ENCODE results near the gene MYO15A. TPM values are rescaled to one million over a fixed set of nuclear protein-coding genes. Genes with fewer than 3 reads are reported as not detected.

MYO15A gene
- total RNA-seq, 1 donor from 2014 or later, result 3.3 TPM

- ATAC-seq (no peak), DNase-seq (no peak)
- Histone ChIP-seq H3K27ac (no peak overlapping the region), H3K9me3 (no peaks in the 10 kb centered on the region), H3K36me3 (no peaks in the 10 kb centered on the region), H3K27me3 (ENCODE audit: low read depth) (no peaks in the 10 kb centered on the region), H3K4me1 (no peaks in the 10 kb centered on the region), H3K4me3 (no peak overlapping the region)
- TF ChIP-seq CTCF (IDR thresholded peaks at IDR 0.05), result no peak
- intact Hi-C loops (cut with DNase I), result no loop called here
These were observed 31.4 kb downstream of the MYO15A start for GRCh38 chr17:18139949-18140348.

GRCh38 chr17:18140648-18141047 is 32.1 kb downstream of the MYO15A start:
- intact Hi-C loops (cut with DNase I), result no loop called here

GRCh38 chr17:18141210-18141803 is 32.8 kb downstream of the MYO15A start:
- no peak overlapping the region for H3K4me3 ChIP-seq
- ATAC-seq (peak in 1 of 2 donors; percentile 11), DNase-seq (no peak)
- no peaks in the 10 kb centered on the region for H3K36me3 ChIP-seq
- H3K9me3 ChIP-seq, result no peaks in the 10 kb centered on the region
- no peaks in the 10 kb centered on the region for H3K27me3 ChIP-seq (ENCODE audit: low read depth)
- no peaks in the 10 kb centered on the region for H3K4me1 ChIP-seq
- TF ChIP-seq CTCF (IDR thresholded peaks at IDR 0.05), result peak; percentile 62
- no peak overlapping the region for H3K27ac ChIP-seq
- intact Hi-C loops (cut with DNase I), result no loop called here

More at GRCh38 chr17:18140648-18141047, 32.1 kb downstream of the MYO15A start:
- no peak for DNase-seq
- no peak for ATAC-seq
- no peak overlapping the region for H3K4me3 ChIP-seq
- H3K9me3 ChIP-seq, result no peaks in the 10 kb centered on the region
- no peak overlapping the region for H3K27ac ChIP-seq
- H3K36me3 ChIP-seq, result no peaks in the 10 kb centered on the region
- H3K4me1 ChIP-seq, result no peaks in the 10 kb centered on the region
- TF ChIP-seq CTCF (IDR thresholded peaks at IDR 0.05), result no peak
- H3K27me3 ChIP-seq (ENCODE audit: low read depth), result no peaks in the 10 kb centered on the region

DNA sequence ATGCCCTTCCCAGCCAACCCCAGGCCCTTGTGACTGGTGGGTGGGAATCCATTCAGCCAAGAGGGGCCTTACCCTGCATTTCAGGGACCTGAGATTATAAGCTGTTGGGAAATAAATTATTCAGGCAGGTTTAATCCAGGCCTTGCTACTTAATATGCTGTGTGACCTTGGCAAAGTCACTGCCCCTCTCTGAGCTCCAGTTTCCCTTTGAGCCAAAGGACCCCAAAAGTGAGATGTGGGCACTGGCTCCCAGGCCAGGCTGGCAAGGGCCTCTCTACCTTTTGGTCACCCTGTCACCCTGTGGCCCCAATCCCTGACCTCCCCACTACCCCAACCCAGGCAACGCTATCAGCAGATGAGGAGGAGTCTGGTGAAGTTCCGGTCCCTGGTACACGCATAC is 33.9 kb downstream of the MYO15A start:
- Histone ChIP-seq H3K4me3 (no peak overlapping the region), H3K4me1 (no peaks in the 10 kb centered on the region), H3K9me3 (no peaks in the 10 kb centered on the region), H3K36me3 (no peaks in the 10 kb centered on the region), H3K27ac (no peak overlapping the region), H3K27me3 (ENCODE audit: low read depth) (no peaks in the 10 kb centered on the region)
- DNase-seq (no peak), ATAC-seq (no peak)
- no peak for TF ChIP-seq CTCF (IDR thresholded peaks at IDR 0.05)
- intact Hi-C loops (cut with DNase I), result no loop called here

GRCh38 chr17:18143044-18143936 is 34.7 kb downstream of the MYO15A start:
- H3K9me3 ChIP-seq, result no peaks in the 10 kb centered on the region
- intact Hi-C loops (cut with DNase I), result no loop called here
- TF ChIP-seq CTCF (IDR thresholded peaks at IDR 0.05), result peak; percentile 15
- DNase-seq, result peak; percentile 62
- no peak overlapping the region for H3K4me3 ChIP-seq
- no peaks in the 10 kb centered on the region for H3K4me1 ChIP-seq
- peak; percentile 51 to 75 for ATAC-seq
- no peak overlapping the region for H3K27ac ChIP-seq
- no peaks in the 10 kb centered on the region for H3K27me3 ChIP-seq (ENCODE audit: low read depth)
- H3K36me3 ChIP-seq, result no peaks in the 10 kb centered on the region

Measured in lower lobe of right lung (tissue), 2 donors.